ENCODE measurements around the gene GRIN2B.

The GRIN2B gene

GRCh38 chr12:13981296-13981962, at the start of gene GRIN2B:
Gene GRIN2B, minus strand, starts transcription at chr12:13981602. Its CDS starts 115,394 bp downstream, at chr12:13866208.
- FAIRE-seq (no peak), DNase-seq (ENCODE audit: insufficient read length, low spot score) (no peak)

GRCh38 chr12:14026537-14026936, 45.1 kb upstream of the GRIN2B start:
- FAIRE-seq (no peak), DNase-seq (ENCODE audit: insufficient read length, low spot score) (no peak)

- DNase-seq (ENCODE audit: insufficient read length, low spot score) (no peak), FAIRE-seq (no peak)
These were observed 43.2 kb upstream of the GRIN2B start for GRCh38 chr12:14024591-14024990.

DNA sequence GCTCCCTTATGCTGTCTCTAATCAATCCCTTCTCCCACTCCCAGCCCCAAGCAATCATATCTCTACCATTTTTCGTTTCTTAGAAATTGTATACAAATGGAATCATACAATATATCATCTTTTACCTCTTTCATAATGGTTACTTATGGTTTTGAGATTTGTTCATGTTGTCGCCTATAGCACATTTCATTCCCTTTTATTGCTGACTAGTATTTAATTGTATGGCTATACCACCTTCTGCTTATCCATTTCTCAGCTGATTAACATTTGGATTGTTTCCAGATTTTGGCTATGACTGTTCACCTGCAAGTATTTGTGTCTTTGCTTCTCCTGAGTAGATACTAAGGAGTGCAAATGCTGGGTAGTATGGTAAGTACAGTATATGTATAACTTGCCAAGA, 36.7 kb upstream of the GRIN2B start:
- FAIRE-seq = no peak
- no peak for DNase-seq (ENCODE audit: insufficient read length, low spot score)

DNA sequence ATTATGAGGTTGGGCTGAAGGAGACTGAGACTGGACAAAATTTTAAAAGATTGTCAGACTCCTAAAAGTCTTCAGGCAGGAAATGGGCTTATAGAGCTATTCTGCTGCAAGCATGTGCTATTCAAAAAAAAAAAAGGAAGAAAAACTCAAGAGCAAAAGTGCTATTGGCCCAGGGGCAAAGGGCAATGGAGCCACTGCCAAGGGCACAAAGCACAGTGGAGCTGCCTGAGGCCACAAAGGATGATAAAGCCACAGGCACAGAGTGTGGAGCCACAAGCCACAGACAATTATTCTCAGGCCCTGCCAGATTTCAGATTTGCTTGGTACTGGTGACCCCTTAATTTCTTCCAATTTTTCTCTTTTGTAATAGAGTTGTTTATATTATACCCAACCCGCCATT, 29.6 kb upstream of the GRIN2B start:
- FAIRE-seq (no peak), DNase-seq (ENCODE audit: insufficient read length, low spot score) (no peak)

DNA sequence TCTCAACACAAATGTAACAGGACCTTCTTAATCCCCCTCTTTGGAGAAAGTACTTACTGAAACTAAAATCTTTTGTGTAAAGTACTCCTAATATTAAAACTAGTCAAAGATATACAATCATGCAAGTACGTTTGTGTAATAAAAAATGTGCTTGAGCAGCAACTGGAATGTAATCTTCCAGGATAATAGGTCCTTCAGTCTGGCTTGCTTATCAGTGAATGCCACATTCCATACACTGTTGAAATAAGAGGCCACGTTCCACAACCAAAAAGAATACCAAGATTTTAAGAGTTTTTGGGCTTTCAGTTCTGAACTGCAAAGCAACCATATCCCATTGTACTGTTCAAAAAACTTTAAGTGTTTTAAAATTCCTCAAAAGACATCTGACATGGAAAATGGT, 26.2 kb upstream of the GRIN2B start:
- FAIRE-seq = no peak
- DNase-seq (ENCODE audit: insufficient read length, low spot score) = no peak

DNA sequence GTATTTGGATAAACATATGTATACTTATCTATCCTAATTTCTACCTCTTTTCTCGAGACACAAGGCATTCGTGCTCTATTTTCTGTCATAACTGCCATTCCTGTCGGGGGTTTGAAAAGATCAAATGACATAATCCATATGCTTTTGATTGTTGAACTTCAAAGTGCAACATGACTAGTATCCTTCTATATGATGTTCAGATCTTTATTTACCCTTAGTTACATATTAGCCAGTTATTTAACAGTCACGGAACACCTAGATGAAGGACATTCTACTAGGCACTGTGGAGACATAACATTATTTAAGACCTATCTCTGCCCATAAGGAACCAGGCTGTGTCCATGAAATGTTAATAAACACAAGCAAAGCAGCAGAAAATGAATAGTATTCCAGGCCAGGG, 11.2 kb upstream of the GRIN2B start:
- FAIRE-seq (no peak), DNase-seq (ENCODE audit: insufficient read length, low spot score) (no peak)

DNA sequence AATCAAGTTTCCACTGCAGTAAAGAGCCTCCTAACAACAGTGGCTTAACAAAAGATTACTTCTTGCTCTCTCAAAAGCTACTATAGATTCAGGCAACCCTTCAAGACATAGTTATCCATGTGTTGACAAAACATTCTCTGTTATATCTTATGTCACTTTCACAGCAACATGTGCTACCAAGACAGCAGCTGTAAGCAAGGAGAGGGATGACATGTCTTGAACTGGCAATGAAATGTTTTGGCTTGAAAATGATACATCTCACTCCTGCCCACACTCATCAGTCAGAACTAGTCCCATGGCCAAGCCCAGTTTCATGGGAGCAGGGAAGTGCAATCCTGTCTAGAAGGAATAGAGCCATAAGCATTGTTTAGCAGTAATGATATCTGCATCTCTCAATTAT, 10.7 kb upstream of the GRIN2B start:
- no peak for DNase-seq (ENCODE audit: insufficient read length, low spot score)
- no peak for FAIRE-seq

GRCh38 chr12:13986031-13986430, 4.6 kb upstream of the GRIN2B start:
- no peak for FAIRE-seq
- no peak for DNase-seq (ENCODE audit: insufficient read length, low spot score)

DNA sequence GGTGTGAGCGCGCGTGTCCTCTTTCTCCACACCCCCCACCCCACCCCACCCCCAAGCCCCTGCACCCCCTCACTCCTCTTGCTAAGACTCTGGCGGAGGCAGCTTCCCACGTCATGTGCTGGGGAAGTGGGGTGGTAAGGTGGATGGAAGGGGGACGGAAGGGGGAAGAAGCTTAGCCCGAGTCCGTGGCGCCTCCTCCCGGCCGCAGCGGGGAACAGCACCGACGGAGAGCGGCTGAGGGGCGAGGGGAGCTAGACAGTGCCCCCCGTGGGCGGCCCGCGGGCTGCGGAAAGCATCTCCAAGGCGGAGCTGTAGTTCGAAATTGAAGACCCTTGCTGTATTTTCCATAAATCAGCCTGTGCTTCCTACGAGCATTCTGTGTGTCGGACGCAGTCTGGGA, 588 bp upstream of the GRIN2B start:
- no peak for FAIRE-seq
- no peak for DNase-seq (ENCODE audit: insufficient read length, low spot score)

- DNase-seq (ENCODE audit: insufficient read length, low spot score) (no peak), FAIRE-seq (no peak)
These were observed 685 bp downstream of the GRIN2B start for GRCh38 chr12:13980538-13981295.

DNA sequence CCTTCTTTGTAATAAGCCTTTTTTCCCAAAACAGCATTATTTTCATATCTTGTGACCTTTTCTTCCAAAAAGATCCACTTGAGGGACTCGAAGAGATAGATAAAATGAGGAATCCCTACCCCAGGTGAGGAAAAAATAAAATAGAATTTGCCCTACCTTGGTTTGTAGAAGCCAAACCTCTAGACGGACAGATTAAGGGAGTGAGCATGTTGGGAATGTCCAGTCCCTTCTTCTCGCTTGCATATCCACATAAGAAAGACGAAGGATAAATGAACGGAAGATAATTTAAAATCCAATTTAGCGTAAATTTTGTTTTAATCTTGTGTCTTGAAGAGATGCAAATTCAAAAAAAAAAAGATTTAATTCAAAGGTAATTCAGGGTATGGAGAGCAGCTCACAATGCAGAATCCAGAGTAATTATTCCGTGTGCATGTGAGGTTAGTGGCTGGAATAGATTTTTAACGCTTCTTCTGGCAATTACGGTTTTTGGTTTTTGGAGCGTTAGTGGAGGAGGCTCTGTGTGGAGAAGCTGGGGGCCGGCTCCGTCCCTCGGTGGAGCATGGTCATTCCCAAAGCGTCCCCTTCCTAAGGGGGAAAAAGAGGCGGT, 1.5 kb downstream of the GRIN2B start:
- DNase-seq (ENCODE audit: insufficient read length, low spot score) (no peak), FAIRE-seq (no peak)

DNA sequence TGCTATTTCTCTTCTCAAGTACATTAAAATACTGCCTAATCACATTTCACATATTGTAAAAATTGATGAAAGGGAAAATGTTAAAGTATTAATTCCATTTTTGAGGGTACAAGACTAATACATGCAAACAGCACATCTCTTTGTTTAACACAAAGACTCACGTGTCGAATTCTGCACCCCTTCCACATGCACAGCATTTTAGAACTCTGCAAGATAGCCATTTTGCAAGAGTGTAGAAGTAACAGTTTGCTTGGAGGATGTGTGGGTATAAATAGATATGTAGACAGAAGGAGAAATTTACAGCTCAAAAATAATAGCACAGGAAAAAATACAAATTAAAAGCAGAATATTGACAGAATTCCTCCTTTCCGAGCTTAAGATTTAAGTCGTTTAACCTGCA, 2.5 kb downstream of the GRIN2B start:
- FAIRE-seq = no peak
- no peak for DNase-seq (ENCODE audit: insufficient read length, low spot score)

- DNase-seq (ENCODE audit: insufficient read length, low spot score) (no peak), FAIRE-seq (no peak)
These were observed 4.5 kb downstream of the GRIN2B start for GRCh38 chr12:13976880-13977279.

- no peak for DNase-seq (ENCODE audit: insufficient read length, low spot score)
- no peak for FAIRE-seq
These were observed 5.3 kb downstream of the GRIN2B start for GRCh38 chr12:13976028-13976584.

DNA sequence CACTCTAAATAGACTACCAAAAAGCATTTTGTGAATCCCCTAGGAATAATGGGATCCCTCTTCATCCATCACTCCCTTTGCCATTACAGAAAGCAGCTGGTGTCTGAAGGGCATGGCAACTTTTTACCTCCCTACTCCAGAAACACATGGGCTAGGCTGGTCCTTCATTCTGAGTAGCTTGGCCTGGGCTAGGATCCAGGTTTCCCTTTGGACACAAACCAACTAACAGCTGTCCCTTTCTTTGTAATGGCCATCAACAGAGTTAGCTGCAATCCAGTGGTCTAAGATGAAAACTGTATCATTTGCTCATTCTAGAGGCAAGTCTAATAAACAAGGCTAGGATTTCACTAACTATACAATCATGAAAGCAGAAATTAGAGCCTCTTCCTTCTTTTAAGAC, 7.4 kb downstream of the GRIN2B start:
- DNase-seq (ENCODE audit: insufficient read length, low spot score) (no peak), FAIRE-seq (no peak)

DNA sequence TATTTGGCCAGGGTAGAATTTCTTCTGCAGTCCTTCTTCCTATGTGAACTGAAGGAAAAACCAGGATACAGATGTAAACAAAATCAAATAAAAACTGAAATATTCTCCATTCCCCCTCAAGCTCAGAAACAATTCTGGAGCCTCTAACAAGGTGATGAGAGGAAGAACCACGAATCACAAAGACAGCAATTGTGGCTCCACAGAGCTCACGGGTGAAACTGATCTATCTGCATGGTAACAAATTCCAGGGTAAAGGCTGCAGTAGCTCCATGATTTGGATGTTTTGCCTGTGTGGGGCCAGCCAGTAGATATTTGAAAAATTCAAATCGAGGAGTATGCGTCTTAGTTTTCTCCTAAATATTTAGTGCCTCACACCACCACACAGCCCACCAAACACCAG, 10.6 kb downstream of the GRIN2B start:
- FAIRE-seq (no peak), DNase-seq (ENCODE audit: insufficient read length, low spot score) (no peak)

DNA sequence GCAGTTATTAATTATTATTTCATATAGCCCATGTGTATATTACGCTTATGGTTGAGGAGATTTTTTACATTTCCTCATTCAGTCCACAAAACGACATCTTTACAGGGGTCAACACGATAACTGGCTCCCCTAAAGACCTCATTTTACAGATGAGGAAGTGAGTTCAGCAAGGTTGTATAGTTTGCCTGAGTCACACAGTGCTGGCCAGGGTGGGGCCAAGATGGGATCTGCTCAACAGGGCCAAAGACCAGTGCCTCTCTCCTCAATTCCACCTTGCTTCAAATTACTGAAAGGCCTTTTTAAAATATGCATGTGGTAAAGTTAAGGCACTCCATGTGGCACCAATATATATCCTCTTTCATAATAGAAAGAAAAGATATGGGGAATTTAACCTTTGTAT, 13.1 kb downstream of the GRIN2B start:
- DNase-seq (ENCODE audit: insufficient read length, low spot score) = no peak
- FAIRE-seq = no peak

DNA sequence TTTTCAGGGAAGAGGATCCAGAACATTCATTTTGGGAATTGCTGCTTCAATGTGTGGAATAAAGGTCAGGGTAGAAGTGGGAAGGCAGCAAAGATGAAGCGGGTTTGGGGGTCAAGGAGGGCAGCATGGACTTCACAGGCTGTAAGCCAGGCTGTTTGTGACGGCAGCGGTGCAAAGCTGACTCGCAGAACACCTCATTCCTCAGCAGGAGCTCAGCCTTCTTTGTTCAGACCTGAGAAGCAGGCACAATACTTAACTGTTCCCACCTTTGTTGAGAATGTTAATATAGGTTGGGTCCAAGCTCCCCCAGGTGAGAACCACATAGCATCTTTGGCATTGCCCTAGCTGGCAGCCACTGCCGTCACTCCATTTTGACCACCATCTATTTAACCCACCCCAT, 16.7 kb downstream of the GRIN2B start:
- FAIRE-seq (no peak), DNase-seq (ENCODE audit: insufficient read length, low spot score) (no peak)

DNA sequence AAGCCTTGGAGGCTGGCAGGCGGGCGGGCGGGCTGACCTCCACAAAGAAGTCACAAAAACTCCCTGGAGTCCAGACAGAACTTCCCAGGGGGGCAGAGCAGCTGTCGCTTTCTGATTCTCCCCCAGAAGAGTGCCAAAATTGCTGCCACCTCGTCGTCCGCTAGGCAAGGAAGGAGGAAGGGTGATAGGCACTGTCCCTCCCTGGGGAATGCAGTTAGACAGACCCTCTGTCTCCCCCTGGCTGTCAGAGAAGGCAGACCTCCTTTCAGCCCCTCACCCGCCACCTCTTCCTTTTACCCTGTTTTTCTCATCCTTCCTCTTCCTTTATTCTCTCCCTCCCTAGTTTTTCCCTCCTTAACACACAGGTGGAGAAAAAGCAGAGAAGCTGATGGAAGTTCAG, 18.7 kb downstream of the GRIN2B start:
- no peak for FAIRE-seq
- no peak for DNase-seq (ENCODE audit: insufficient read length, low spot score)

- DNase-seq (ENCODE audit: insufficient read length, low spot score) (no peak), FAIRE-seq (no peak)
These were observed 19.4 kb downstream of the GRIN2B start for GRCh38 chr12:13961971-13962370.
